Measurements from ENCODE around the gene KRT31. TPM values are rescaled to one million over a fixed set of nuclear protein-coding genes. Genes with fewer than 3 reads are reported as not detected.

The KRT31 gene
- total RNA-seq, 1 experiment from 2014 or later: not detected

GRCh38 chr17:41363881-41364280, 33.5 kb downstream of the KRT31 start:
- DNase-seq (ENCODE audit: low spot score) (no peak), ATAC-seq (no peak)
- no peak for TF ChIP-seq AFF4 (CRISPR knock-in tag; IDR thresholded peaks at IDR 0.05; ENCODE audit: borderline replicate concordance)
- no peak for TF ChIP-seq ZMAT4 (CRISPR knock-in tag; IDR thresholded peaks at IDR 0.05)
- no peak for TF ChIP-seq ZBTB21 (CRISPR knock-in tag; IDR thresholded peaks at IDR 0.05; ENCODE audit: borderline replicate concordance)
- TF ChIP-seq ZNF232 (CRISPR knock-in tag; IDR thresholded peaks at IDR 0.05): no peak
- no peak for TF ChIP-seq JUN (CRISPR knock-in tag; IDR thresholded peaks at IDR 0.05)
- no peak for TF ChIP-seq EMX1 (CRISPR knock-in tag; IDR thresholded peaks at IDR 0.05)
- no peak for TF ChIP-seq ZNF423 (CRISPR knock-in tag; IDR thresholded peaks at IDR 0.05)
- no peak for TF ChIP-seq RORB (CRISPR knock-in tag; IDR thresholded peaks at IDR 0.05)
- TF ChIP-seq ESRRA (CRISPR knock-in tag; IDR thresholded peaks at IDR 0.05; ENCODE audit: borderline replicate concordance): no peak
- no peak for TF ChIP-seq OVOL2 (CRISPR knock-in tag; IDR thresholded peaks at IDR 0.05; ENCODE audit: borderline replicate concordance)
- no peak for TF ChIP-seq ZNF671 (CRISPR knock-in tag; IDR thresholded peaks at IDR 0.05)
- no peak for TF ChIP-seq SOX15 (CRISPR knock-in tag; IDR thresholded peaks at IDR 0.05)
- H3K27me3 Mint-ChIP-seq (ENCODE audit: low read depth): peaks cover 5% of the 10 kb centered on the region; the same call in 1 of the 2 replicates
- H3K4me3 Mint-ChIP-seq: no peak overlapping the region
- POLR2A ChIA-PET: no interaction called here
- CTCF ChIA-PET: no interaction called here
- peaks cover 15% of the 10 kb centered on the region for H3K9me3 Mint-ChIP-seq
- no peaks in the 10 kb centered on the region for H3K36me3 Mint-ChIP-seq
- no peaks in the 10 kb centered on the region for H3K4me1 Mint-ChIP-seq
- H3K27ac Mint-ChIP-seq: no peak overlapping the region

- POLR2A ChIA-PET: no interaction called here
- H3K27me3 Mint-ChIP-seq (ENCODE audit: low read depth): peaks cover 5% of the 10 kb centered on the region
- TF ChIP-seq JUN (CRISPR knock-in tag; IDR thresholded peaks at IDR 0.05) (no peak), ATF1 (CRISPR knock-in tag; IDR thresholded peaks at IDR 0.05) (no peak), GABPB1 (CRISPR knock-in tag; IDR thresholded peaks at IDR 0.05) (no peak), NFATC4 (CRISPR knock-in tag; IDR thresholded peaks at IDR 0.05) (no peak), ZBTB21 (CRISPR knock-in tag; IDR thresholded peaks at IDR 0.05; ENCODE audit: borderline replicate concordance) (no peak), USF2 (CRISPR knock-in tag; IDR thresholded peaks at IDR 0.05) (no peak), NR2C2 (CRISPR knock-in tag; IDR thresholded peaks at IDR 0.05) (no peak), STAT6 (CRISPR knock-in tag; conservative IDR thresholded peaks at IDR 0.05; ENCODE audit: low read depth) (no peak), ATF6 (CRISPR knock-in tag; IDR thresholded peaks at IDR 0.05) (no peak)
- no peaks in the 10 kb centered on the region for H3K4me1 Mint-ChIP-seq
- CTCF ChIA-PET: interaction anchor here (1.1 kb wide), 1 partner anchor 189 kb away, joined by 3 read pairs; no protein-coding TSS in a partner anchor
- no peak for DNase-seq (ENCODE audit: low spot score)
- no peak overlapping the region for H3K4me3 Mint-ChIP-seq
- H3K36me3 Mint-ChIP-seq: no peaks in the 10 kb centered on the region
- ATAC-seq: no peak
- H3K9me3 Mint-ChIP-seq: peaks cover 22% of the 10 kb centered on the region
- no peak overlapping the region for H3K27ac Mint-ChIP-seq
These were observed 37.0 kb downstream of the KRT31 start for GRCh38 chr17:41360296-41360995.
